GM21737 (cell line): Measurements from ENCODE around the gene ESAM.

Experiments used
- ATAC-seq: cut with Tn5 transposase; IDR thresholded peaks from one replicate; pipeline ENCODE4 v1.9.1; 2021; ENCODE audit warnings: mild to moderate bottlenecking, moderate library complexity; ENCODE audit not compliant: unreplicated experiment

Gene ESAM

DNA sequence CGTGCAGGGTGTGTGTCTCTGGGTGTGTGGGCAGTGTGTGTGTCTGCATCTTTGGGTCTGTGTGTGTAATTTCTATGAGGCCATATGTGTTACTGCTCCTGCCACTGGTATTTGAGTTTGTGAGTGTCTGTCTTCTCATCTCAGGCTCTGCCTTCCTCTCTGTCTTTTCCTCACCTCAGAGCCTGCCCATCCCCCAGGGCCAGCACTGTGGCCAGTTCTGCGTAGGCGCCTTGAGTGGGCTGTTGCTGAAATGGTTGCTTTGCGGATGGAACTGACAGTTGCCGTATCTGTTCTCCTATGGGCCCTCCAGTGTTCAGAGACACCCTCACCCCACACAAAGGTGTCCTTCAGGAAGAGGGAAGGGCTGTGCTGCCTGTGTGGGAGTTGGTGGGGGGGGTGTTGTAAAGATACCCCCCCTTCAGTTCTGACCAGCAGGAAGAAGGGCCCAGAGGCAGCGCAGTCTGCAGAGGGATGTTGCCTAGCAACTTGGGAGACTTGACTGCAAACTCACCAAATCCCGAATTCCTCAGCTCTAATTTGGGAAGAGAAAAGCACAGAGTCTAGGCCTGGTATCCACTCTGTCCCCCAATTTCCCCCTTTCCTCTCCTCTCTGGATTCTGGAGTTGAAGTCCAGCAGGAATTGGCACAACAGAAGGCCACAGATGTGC lies 24.3 kb downstream of the ESAM start:
- ATAC-seq = no peak

DNA sequence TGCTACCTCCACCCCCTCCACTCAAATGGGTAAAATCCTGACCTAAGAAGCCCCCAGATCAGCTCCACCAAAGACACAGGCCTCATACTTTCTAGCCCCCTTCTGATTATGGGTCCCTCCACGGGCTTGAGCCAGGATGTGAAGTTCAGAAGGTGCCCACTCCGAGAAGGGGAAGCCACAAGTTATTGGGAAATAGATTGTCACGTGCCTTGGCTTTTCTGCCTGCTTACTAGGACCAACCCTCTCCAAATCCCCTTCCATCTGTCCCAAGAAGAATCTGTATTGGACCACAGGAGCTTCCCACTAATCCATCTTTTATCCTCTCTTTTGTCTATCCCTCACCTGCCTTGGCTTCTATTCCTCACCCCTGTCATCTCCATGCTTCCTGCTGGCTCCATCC lies 25.4 kb downstream of the ESAM start:
- no peak for ATAC-seq

DNA sequence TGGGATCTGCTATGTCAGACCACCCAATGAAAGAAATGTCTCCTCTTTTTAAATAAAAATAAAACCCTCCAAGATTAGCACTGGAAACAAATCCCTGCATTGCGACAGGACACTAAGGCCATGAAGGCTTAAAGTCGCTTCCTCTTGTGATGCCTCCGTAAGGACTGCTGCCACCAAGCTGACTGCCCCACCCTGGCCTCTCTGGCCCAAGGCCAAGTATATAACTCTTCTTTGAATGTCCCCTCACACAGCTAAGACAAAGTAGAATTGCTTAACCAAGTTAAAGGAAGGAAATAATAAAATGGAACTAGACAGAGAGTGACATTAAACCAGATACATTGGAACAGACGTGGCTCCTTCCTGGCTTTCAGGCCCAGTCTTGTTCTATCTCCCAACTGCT lies 29.9 kb downstream of the ESAM start:
- no peak for ATAC-seq

DNA sequence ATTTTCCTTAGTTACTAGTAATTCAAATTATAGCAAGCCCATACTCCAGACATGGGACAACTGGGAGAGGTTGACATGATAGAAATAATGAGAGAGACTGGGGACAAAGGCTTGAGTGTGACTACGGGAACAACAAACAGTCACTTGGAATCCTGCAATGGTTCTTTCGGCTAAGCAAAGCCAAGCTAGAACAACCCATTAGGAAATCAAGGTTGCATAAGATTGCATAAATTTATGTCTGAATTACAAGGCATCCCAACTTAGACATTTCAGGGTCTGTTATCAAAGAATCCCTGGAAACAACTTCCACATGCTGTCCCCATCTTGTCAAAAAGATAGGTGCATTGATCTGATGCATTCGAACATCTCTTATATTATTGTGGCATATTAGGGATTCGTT lies 32.5 kb downstream of the ESAM start:
- no peak for ATAC-seq

DNA sequence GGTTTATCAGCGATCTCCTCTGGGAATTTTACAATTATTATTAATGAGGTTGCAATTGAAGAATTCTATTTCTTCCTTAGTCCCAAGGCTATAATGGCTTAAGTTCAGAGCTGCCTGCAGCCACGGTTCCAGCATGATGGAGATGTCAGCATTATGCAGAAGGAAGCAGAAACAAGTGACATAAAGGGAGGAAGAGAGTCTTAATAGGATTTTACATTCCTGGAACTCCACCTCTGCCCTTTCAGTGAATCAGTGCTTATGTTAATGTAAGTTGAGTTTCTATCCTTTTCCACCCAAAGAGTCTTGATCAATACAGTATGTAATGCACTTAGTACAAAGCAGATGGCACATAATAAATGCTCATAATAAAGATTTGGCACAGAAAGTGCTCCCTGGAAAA lies 34.0 kb downstream of the ESAM start:
- ATAC-seq = no peak

DNA sequence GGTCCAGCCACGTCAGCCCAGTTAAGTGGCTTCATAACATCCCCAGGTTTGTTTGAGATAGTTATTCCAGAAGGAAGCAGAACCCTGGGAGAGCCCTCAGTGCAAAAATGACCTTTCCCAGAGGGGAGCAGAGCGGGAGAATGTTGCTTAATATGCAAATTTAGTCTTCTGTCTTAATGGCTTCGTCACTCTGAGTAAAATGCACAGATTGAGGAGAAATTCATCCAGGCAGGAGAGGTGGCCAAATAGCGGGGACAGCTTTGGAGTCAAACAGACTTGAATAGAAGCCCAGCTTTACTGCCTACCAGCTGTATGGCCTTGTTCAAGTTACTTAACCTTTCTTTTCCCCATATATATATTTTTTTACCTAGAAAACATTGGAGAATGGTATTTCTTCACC lies 34.6 kb downstream of the ESAM start:
- no peak for ATAC-seq

DNA sequence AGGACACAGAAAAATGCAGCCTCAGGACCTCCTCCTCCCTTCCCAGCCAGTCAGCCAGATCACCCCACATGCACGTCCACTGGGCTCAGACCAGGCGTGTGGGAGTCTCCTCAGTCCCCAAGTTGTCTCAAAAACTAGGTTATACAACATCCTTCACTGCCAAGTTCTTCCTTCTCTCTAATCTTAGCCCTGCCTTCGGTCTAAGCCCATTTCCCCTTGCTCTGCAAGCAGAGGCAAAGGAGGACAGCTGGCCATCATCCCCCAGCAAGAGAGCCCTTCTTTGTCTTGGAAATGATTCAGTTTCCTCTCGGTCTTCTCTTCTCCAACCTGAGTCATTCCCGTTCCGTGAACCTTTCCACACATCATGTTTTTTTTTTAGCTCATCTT lies 36.4 kb downstream of the ESAM start:
- ATAC-seq = peak; percentile 11

DNA sequence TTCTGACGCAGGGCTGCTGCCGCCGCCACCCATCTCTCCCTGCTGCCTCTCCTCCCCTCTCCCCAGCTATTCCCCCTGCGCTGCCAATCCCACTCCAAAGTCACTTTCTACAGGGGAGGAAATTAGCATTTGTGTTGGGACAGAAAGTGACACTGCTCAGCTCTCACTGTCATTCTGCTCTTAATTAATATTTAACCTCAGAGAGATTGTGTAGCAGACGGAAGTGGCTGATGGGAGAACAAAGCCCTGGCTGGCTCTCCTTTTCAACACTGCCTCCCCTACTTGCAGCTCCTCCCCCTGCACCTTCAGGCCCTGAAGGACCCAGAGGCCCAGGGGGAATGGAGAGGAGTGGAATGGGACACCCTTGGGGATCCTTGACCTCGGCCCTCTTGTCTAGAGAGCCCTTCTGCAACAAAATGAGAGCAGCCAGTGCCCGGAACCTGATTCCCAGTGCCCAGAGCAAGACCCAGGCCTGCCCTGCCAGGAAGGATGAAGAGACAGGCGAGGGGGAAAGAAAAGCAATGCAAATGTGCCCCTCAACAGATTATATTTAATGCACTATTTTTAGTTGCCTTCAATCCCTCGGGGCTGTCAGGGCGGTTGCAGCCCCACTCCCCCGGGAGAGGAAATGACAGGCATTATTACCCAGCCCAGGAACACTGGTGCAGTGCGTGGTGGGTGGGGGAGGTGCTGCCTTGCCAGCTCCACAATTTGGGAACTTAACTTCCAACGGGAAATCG lies 36.9 kb downstream of the ESAM start:
- ATAC-seq = peak; percentile 97

DNA sequence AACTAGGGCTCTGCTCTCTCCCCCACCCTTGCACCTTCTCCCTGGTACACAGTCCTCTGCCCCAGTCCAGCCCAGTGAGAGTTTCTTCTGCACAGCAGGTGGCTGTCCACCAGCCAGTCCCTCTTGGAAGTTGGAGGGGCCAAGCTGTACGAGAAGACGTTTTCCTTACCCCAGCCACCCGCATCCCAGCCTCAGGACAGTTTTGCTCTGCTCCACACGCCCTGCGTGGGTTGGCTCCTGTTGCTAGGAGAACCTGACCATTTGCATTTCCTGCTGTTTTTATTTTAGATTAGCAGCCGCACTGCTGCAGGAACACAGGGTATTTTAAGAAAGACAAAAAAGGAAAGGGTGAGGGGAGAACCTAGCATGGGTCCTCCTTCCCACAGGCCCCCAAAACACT lies 39.9 kb downstream of the ESAM start:
- ATAC-seq = no peak

DNA sequence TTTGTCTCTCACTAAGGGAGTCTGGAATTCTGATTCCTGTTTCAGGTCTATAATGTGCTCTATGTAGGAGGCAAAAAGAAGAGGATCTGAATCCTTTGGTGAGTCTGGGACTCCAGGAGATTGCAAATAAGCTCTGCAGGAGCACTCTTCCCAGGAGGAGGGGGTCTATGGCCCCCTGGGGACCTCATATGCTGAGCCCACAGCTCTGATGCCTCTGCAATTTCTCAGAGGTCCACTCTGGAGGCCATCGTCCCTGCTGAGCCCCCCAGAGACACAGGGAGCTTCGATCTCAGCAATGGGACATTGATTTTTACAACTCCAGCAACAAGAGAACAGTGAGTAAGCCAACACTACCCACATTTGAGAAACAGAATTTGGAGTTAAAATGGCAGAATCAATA lies 42.6 kb downstream of the ESAM start:
- no peak for ATAC-seq

DNA sequence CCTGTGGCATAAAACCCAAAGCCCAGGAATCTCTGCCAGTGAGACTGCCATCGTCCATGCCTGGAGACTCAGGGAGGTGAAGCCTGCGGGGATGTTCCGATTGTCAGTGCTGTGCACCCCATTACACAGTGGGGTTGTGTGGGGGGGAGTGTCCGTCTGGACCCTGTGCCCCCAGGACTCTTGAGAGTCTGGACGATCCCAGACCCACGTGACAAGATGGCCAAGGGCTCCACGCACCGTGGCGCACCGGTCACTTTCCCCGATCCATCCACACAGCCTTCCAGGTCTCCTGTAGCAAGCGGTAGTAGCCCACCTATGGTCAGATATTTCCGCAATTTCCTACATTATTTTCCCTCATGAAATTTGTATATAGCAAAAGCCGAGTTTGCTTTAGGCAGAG lies 43.3 kb downstream of the ESAM start:
- no peak for ATAC-seq

DNA sequence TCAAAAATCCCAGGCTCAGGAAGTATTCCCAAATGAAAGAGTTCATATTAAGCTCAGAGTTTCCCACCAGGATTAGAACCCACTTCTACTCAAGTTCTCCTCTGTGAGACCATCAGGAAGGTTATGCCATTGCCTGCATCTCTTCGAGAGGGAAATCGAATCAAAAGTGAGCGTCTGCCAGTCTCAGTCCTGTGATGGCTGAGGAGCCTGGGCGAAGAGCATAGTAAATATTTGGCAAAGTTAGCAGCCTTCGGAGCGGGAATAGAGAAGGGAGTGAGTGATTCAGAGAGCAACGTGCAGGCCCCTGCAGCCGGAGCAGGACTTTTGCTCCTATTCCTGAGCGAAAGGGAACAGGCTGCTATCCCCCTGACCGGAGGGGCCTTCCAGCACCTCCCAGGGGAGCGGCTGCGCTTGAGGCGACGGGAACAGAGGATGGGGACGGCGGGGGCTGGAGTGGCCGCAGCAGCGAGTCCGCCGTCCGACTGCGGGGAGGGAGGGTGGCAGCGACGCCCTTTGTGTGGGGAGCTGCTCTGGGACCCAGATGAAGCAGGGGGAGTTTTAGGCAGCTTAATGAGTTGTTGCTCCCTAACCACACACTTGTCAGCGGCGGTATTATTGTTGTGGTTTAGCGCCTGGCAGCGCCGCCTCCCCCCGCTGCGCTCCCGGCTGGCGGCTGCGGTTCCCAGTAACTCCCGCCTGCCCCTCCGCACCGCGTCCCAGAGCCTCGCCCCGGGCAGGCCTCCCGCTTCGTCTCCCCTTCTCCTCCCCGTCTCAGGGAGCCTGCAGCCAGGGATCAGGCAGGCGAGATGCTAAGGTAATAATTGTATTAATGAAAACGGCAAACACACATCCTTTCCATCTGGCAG lies 44.1 kb downstream of the ESAM start:
- ATAC-seq = no peak

DNA sequence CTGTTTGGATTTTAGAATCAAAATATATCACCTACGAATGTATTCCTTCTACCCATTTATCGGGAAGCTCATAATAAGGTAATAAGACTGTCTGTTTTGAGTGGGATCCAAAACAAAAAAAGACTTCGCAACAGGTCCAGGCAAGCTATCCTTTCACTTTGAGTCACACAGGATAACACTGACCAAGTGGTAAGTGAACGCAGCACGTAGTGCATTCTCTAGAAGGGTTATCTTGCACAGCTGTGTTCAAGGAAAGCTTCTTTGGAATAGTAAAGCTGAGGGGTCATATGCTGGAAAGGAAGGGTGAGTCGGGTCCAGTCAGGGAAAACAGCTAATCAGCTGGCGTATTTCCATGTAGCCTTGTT lies 44.7 kb downstream of the ESAM start:
- ATAC-seq = no peak

DNA sequence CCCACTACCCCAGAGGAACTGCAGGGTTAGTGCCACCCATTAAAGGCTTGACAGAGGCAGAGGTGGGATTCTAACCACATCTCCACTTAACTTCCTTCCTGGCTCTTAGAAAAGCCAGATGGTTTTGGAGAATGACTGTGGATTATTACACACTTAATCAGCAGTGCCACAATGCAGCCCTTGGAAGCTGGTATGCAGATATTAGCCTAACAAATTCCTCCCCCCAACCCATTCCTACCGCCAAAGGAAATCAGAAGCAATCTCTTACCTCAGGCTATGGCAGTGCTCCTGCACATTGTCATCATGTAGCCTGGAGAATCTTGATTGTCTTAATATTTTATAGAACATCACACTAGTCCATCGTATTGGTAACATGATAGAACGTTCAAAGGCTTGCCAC lies 45.5 kb downstream of the ESAM start:
- ATAC-seq = no peak

DNA sequence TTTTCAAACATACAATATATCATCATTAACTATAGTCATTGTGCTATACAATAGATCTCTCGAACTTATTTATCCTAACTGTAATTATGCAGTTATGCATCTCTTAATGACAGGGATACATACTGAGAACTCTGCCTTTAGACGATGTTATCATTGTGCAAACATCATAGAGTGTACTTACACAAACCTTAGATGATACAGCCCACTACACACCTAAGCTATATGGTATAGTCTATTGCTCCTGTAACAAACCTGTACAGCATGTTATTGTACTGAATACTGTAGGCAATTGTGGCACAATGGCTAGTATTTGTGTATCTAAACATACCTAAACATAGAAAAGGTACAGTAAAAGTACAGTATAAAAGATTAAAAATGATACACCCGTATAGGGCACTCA lies 49.7 kb downstream of the ESAM start:
- ATAC-seq = no peak

DNA sequence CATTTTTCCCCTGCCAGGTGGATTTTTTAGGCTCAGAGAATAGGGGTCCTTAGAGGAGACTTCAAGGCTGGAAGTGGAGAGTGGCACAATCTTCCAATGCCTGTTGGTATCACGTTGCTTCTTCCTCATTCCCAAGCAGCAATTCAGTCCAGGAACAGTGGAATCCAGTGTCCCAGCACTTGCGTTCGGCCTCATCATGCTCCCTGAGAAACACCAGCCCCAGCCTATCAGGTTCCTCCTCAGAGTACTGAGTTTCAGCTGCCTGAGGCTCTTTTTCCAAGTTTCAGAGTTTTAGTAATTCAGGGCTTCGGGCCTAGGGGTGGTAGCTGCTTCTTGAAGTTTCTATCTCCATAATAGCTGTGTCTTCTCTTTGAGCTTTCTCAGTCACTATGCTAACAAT lies 54.3 kb downstream of the ESAM start:
- no peak for ATAC-seq
